CD4-positive, alpha-beta T cell treated with Interleukin-1 beta for 1 hour (primary cell): Measurements from ENCODE around the gene TLR1.
A peak's percentile ranks its signal among the peaks of the same experiment; 100 is the strongest.
"Not testable (repeated sequence)": the region's sequence is repeated elsewhere in the genome, so short reads cannot be mapped to it uniquely, and the experiment has no call there.

Source experiments
- DNase-seq, 2 donors: peaks; one replicate each; pipeline ENCODE4 v3.0.0-alpha.2; 2020 to 2022

TLR1 gene

DNA sequence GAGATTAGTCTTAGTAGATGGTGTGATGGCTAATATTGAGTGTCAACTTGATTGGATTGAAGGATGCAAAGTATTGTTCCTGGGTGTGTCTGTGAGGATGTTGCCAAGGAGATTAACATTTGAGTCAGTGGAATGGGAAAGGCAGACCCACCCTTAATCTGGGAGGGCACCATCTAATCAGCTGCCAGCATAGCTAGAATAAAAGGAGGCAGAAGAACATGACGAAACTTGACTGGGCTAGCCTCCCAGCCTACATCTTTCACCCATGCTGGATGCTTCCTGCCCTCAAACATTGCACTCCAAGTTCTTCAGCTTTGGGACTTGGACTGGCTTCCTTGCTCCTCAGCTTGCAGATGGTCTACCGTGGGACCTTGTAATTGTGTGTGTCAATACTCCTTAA lies 34.3 kb downstream of the TLR1 start:
- not testable (repeated sequence) for DNase-seq

DNA sequence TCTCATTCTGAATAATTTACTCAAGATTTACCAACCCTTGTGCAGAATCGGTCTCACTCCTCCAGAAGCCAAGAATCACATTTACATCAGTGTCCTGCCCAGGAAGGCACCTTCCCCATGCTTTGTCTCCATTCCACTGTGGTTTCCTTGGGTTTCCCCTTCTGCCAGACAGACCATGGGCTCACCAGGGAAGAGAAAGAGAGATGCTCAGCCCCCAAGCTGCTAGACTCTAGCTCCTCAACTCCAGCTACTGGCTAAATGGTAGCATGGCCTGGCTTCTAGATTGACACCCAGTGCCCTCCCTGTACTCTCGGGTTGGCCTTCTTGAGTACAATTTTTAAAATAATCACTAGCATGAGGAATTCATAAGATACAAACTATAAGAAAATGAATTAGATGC lies 34.7 kb downstream of the TLR1 start:
- DNase-seq = no peak

DNA sequence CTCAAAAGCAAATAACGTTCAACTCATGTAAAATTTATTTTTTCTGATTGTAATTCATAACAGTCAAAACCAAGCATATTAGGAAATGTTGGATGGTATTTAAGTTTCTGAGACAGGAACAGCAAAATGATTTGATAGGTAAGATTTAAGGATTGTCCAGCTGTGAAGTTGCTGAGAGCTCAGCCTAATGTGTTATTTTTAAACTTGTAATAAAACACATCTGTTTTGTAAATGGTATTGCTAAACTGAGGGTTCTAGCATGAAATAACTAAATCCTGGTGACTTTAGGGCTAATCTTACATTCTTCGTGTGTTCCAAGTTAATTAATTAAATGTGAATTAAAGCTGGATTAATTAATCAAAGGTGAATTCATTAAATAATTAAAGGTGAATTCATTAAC lies 35.1 kb downstream of the TLR1 start:
- no peak for DNase-seq

DNA sequence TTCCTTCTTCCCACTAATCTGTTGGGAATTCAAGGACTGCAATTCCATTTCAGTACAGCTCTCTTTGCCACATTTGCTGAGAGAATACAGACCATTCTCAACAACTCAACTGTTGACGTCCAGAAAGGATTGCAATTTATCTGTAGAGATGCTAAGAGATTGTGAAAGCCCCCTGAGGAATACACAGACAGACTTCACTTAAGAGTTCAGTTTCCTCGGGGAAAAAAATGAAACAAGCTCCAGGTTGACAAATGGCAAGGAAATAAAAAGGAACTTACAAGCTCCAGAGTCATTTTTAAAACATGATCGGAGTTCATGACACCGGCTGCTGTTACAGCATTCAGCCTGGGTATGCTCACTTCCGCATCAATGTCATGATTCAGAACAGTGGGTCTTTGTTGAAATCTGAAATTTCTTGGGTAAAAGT lies 35.6 kb downstream of the TLR1 start:
- no peak for DNase-seq

DNA sequence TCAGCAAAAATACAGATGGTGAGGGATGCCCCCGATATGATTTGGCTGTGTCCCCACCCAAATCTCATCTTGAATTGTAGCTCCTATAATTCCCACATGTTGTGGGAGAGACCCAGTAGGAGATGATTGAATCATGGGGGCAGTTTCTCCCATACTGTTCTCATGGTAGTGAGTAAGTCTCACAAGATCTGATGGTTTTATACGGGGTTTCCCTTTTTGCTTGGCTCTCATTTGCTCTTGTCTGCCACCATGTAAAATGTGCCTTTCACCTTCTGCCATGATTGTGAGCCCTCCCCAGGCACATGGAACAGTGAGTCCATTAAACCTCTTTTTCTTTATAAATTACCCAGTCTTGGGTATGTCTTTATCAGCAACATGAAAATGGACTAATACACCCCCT lies 37.7 kb downstream of the TLR1 start:
- DNase-seq = not testable (repeated sequence)

DNA sequence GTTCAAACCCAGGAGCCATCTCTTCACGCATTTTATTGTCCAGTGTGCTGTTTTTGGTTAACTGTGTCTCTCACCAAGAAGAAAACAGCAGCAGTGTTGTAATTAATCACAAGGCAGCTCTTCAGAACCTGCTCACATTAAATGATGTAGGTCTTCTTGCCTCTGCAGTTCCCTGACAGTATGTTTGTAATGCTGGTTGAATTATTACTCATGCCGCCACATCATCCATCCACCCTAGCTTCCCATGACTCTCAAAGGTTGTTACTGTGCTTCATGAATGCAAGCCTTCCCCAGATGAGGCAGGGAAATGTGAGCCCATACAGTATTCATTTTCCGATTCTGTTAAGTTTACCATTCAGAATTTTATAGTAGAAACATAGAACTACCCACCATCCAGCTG lies 39.2 kb downstream of the TLR1 start:
- DNase-seq = no peak

DNA sequence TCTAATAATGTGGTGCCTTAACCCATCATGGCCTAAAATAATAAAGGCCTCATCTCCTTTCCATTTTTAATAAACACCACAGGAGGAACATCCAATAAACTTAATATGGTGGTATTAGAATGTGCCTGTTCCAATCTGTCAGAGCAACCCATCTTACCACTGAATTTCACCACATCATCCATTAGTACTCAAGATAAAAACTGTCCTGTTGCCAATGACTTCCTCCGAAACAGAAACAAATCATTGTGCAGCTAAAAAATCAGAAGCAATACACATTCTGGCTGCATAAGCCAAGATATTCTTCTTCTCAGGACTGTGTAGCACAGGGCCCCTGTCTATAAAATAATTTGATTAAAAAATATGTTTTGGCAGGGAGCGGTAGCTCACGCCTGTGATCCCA lies 40.3 kb downstream of the TLR1 start:
- DNase-seq = no peak

DNA sequence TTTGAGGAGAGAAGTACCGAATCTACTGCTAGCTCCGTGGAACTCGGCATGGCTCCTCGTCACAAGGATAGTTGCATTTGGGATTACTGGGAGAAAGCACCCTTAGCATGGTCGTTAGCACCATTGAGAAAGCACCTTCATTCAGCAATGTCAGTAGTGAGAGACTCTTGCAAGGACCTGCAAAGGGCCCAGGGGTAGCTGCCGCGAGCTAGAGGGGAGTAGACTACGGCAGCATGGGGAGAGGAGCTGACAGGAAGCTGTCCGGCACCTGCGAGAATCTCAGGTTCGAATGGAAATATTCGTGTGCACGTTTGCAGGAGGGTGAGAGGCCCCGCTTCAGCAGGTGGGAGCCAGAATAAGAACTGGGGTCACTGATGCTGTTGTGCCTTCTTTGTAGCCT lies 42.0 kb downstream of the TLR1 start:
- DNase-seq = no peak

DNA sequence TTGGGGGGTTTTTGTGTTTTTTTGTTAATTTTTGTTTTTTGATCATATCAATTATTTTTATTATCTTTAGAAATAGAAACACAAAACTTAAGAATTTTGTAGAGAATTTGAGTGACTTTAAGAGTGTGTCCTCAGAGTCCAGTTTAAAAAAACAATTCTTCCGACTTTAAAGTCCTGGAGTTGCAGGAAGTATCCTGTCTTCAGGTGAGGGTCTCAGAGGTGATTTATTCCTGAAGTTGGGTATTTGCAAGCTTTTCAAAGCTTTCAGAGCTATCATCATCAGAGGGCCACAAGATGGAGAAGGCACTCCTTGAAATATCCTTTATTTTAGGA lies 44.8 kb downstream of the TLR1 start:
- DNase-seq = no peak

DNA sequence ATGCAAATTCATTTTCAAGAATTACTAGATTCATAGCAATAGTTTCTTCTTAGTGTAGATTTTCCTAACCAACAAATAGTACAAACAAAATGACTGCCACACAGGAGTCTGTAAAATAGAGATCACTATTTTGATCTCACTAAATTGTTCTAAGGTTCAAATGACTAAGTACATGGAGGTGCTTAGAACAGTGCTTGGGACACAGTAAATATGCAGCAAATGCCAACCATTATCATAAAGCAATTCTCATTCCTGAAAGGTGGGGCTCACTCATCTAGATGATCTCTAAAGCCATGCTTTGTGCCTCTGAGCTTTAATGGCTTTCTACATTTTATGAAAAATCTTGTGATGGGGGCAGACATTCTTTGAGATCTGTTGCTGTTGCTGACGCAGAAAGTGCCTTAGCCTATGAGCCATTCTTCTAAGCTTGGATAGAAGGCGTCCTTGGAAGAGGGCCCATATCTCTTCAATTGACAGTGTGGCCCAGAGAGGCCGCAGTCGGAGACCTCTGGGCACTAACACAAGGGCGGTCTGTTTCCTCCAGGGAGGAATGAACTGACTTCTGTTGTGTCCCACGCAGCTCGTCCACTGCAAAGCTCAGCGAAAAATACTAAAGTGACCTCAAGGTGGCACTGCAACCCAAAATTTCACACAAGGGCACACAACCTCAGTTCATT lies 45.3 kb downstream of the TLR1 start:
- DNase-seq = peak; percentile 52 to 69

DNA sequence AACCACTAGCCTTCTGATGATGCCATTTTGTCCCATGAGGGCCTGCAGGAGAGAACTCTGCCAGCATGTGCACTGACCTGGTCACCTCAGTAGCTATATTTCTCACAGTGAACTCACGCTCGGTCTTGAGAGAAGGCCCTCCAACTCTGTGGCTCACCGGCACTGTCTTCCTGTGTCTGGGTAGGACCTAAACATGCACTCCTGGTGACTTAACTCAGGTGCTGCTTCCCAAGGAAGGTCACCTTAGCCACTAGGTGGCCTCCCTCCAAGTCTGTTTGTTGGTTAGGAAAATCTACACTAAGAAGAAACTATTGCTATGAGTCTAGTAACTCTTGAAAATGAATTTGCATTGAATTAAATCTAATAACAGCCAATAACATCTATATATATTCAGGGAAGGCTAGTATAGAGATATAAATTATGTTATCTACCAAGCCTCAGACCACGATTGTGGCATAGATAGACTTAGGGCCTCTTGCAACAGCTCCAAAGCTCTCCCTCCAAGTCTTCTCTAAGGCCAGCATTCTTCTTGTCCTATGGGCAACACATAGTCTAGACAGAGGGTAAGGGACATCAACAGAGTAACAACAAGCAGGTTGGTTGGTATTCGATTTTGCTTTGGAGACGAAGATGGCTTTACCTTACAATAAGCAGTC lies 46.5 kb downstream of the TLR1 start:
- no peak for DNase-seq

DNA sequence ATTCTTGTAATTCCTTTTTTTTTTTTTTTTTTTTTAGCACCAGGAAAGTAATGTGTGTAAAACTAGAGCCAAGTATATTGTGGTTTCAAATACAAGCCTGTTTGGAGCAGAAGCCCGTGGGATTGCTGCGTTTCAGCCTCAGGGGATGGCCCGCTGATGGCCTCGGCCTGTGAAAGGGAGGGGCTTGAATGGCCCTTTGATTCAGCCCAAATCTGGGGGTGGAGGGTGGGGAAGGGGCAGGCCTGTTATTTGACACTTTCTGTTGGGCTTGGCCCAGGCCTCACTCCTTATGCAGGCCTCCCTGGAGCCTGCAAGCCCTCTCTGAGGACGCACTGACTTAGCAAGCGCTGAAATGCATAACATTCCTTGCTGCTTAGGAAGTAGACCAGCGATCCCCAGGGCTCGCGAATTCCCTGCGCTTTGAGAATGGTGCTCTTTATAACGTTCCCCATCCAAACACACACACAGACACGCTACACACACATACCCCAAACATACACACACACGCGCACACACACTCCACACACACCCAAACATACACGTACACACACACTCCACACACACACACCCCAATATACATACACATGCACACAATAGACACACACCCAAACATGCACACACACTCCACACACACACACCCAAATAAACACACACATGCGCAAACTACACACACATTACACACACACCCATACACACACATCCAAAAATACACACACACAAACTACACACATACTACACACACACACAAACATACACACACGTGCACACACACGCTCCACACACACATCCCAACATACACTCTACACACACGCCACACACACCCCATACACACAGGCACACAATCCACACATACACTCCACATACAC lies 51.4 kb downstream of the TLR1 start:
- DNase-seq = no peak

DNA sequence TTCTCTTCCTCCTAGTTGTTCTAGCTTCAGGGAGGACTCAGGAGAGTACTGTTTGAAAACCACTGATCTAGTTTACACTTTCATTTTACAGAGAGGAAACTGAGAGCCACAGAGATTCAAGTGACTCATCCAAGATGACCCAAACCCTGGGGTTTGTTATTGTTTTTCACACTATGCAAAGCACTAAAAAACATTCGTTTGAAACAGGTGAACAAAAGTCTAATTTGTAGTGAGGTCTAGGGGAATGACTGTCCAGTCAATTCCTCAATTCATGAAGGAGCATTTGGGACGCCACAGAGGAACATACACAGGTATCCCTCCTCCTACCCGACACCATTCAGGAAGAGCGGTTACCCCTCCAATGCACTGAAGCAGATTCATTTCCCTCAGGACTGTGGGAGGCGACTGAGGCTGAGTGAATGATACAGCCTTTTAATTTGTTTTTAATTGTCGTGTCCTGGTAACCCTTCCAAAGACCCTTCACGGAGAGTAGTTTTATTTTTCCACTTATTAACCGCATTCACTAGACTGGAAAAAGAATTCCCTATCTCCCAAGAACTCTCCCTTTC lies 52.1 kb downstream of the TLR1 start:
- no peak for DNase-seq

DNA sequence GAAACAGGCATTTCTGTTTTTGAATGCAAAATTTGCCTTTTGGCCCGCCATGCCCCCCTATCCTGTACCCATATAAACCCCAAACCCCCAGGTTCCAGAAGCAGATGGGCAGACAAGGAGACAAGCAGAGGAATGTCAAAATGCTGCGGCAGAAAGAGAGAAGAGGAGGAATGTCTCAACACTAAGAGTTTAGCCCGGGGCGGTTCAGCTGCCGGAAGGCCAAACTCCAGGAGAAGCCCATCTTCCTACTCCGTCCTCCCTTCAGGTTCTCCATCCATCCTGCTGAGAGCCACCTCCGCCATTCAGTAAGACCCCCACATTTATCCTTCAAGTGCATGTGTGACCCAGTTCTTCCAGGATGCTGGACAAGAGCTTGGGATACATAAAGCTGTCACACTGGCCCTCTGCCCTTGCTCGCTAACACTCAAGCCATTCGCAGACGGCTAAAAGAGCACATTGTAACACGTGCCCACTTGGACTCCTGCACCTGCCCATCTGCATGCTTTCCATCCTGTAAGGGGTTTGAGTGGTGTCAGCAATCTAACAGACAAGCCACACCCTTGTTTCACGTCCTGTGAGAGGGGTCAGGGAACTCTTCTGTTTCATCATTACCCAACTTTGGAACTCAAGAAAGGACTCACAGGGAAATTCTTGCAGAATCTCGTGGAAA lies 53.1 kb downstream of the TLR1 start:
- no peak for DNase-seq

DNA sequence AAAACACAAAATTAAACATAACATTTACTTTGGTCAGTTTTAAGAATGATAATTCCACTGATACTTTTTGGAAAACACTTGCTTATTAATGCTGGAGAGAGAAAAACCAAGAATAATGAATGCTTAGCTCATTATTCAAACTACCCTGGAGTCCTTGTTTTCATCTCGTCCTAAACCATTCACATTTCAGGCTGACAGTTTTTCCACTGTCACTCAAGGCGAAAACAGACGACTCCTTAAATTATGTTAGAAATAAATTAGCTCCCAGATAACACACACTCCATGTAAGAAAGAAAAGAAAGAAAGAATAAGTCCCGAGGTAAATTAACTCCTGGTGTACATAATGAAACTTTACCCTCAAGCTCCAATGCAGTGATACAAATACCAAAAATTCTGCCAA lies 55.3 kb downstream of the TLR1 start:
- DNase-seq = no peak

DNA sequence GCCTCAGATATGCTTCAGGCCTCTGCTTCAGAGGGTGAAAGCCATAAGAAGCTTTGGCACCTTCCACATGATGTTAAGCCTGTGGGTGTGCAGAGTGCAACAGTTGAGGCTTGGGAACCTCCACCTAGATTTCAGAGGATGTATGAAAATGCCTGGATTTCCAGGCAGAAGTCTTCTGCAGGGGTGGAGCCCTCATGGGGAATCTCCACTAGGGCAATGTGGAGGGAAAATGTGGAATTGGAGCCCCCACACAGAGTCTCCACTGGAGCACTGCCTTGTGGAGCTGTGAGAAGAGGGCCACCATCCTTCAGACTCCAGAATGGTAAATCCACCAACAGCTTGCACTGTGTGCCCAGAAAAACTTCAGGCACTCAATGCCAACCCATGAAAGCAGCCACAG lies 57.0 kb downstream of the TLR1 start:
- DNase-seq = no peak
